Neural cell (in vitro differentiated cells): ENCODE measurements around the gene KCNRG. TPM values are rescaled to one million over a fixed set of nuclear protein-coding genes. Genes with fewer than 3 reads are reported as not detected.

ENCODE experiments used
- H2AFZ ChIP-seq: fragments of 200-600, 300-800 bp; sonication (generic), shearing (Covaris generic); 2 replicates; pipeline ENCODE4 v1.6.0; 2014; ENCODE audit warnings: low read depth, mild to moderate bottlenecking, antibody characterized with exemption, low read length, moderate library complexity
- H3F3A ChIP-seq: fragments of 200-600 bp; shearing (Covaris generic); 2 replicates; pipeline ENCODE4 v1.6.1; 2016; ENCODE audit warnings: mild to moderate bottlenecking, moderate library complexity, mixed read lengths, antibody characterized with exemption, low read length; ENCODE audit not compliant: insufficient read depth, poor library complexity, severe bottlenecking
- H3K27ac ChIP-seq: fragments of 200-600, 300-800 bp; sonication (generic), shearing (Covaris generic); 2 replicates; pipeline ENCODE4 v1.5.1; 2014; ENCODE audit warnings: mild to moderate bottlenecking, low read length, moderate library complexity
- H3K27me3 ChIP-seq: fragments of 300-800, 200-600 bp; sonication (generic), shearing (Covaris generic); 2 replicates; pipeline ENCODE4 v1.6.0; 2014; ENCODE audit warnings: mild to moderate bottlenecking, low read depth, low read length, moderate library complexity; ENCODE audit not compliant: insufficient read depth
- H3K36me3 ChIP-seq: fragments of 300-800, 200-600 bp; sonication (generic), shearing (Covaris generic); 2 replicates; pipeline ENCODE4 v1.5.1; 2014; ENCODE audit warnings: mild to moderate bottlenecking, antibody characterized with exemption, low read length, moderate library complexity; ENCODE audit not compliant: insufficient read depth
- H3K4me2 ChIP-seq: fragments of 300-800, 200-600 bp; sonication (generic), shearing (Covaris generic); 2 replicates; pipeline ENCODE4 v1.6.0; 2014; ENCODE audit warnings: mild to moderate bottlenecking, low read length
- H3K4me3 ChIP-seq: fragments of 300-800, 200-600 bp; sonication (generic), shearing (Covaris generic); 2 replicates; pipeline ENCODE4 v1.5.1; 2014; ENCODE audit warnings: mild to moderate bottlenecking, low read length, moderate library complexity
- H3K79me2 ChIP-seq: fragments of 200-600 bp; shearing (Covaris generic); replicated peaks from 2 replicates; pipeline ENCODE4 v1.6.0; 2014; ENCODE audit warnings: mild to moderate bottlenecking, low read length, moderate library complexity; ENCODE audit not compliant: insufficient read depth
- H3K9ac ChIP-seq: fragments of 300-800, 200-600 bp; sonication (generic), shearing (Covaris generic); 2 replicates; pipeline ENCODE4 v1.6.1; 2016; ENCODE audit warnings: mild to moderate bottlenecking, low read length, mixed read lengths
- H3K9me2 ChIP-seq: fragments of 200-600 bp; shearing (Covaris generic); 2 replicates; pipeline ENCODE4 v1.6.1; 2016; ENCODE audit warnings: mild to moderate bottlenecking, low read length, mixed read lengths; ENCODE audit not compliant: insufficient read depth
- H3K9me3 ChIP-seq: fragments of 200-600, 300-800 bp; sonication (generic), shearing (Covaris generic); 2 replicates; pipeline ENCODE4 v1.6.1; 2016; ENCODE audit warnings: mild to moderate bottlenecking, mixed run types, low read length, moderate library complexity, mixed read lengths
- H4K20me1 ChIP-seq: fragments of 200-600 bp; shearing (Covaris generic); 2 replicates; pipeline ENCODE4 v1.6.1; 2016; ENCODE audit warnings: mild to moderate bottlenecking, mixed run types; ENCODE audit not compliant: insufficient read depth
- CTCF ChIP-seq: fragments of 450-650 bp; IDR thresholded peaks from 2 replicates; pipeline ENCODE4 v1.5.1; 2014; ENCODE audit warnings: antibody characterized with exemption, mild to moderate bottlenecking, moderate library complexity; ENCODE audit not compliant: poor library complexity, severe bottlenecking
- EP300 ChIP-seq: fragments of 450-650 bp; conservative IDR thresholded peaks from 2 replicates; pipeline ENCODE4 v1.6.1; 2014; ENCODE audit warnings: antibody characterized with exemption, mild to moderate bottlenecking, moderate library complexity; ENCODE audit not compliant: poor library complexity, severe bottlenecking
- EZH2 ChIP-seq: fragments of 200-600, 300-800 bp; shearing (Covaris generic), sonication (generic); IDR thresholded peaks from 2 replicates; pipeline ENCODE4 v1.6.1; 2014; ENCODE audit warnings: antibody characterized with exemption, low read length, borderline replicate concordance, mild to moderate bottlenecking; ENCODE audit not compliant: insufficient read depth, poor library complexity, severe bottlenecking
- MXI1 ChIP-seq: fragments of 450-650 bp; conservative IDR thresholded peaks from 2 replicates; pipeline ENCODE4 v1.6.1; 2014; ENCODE audit warnings: antibody characterized with exemption, mild to moderate bottlenecking; ENCODE audit not compliant: poor library complexity, severe bottlenecking
- POLR2AphosphoS5 ChIP-seq: IDR thresholded peaks from 2 replicates; pipeline ENCODE4 v1.6.1; 2012
- RAD21 ChIP-seq: fragments of 450-650 bp; conservative IDR thresholded peaks from 2 replicates; pipeline ENCODE4 v1.6.1; 2014; ENCODE audit warnings: antibody characterized with exemption, mild to moderate bottlenecking, moderate library complexity
- REST ChIP-seq: IDR thresholded peaks from 2 replicates; pipeline ENCODE4 v1.6.1; 2012; ENCODE audit warnings: borderline replicate concordance
- SMC3 ChIP-seq: fragments of 450-650 bp; conservative IDR thresholded peaks from 2 replicates; pipeline ENCODE4 v1.6.1; 2014; ENCODE audit warnings: antibody characterized with exemption, mild to moderate bottlenecking, moderate library complexity; ENCODE audit not compliant: poor library complexity
- TAF1 ChIP-seq: IDR thresholded peaks from 2 replicates; pipeline ENCODE4 v1.6.1; 2012; ENCODE audit warnings: low read depth
- polyA plus RNA-seq: library from polyadenylated mRNA; depleted of rRNA; stranded (reverse); fragments of >200 nt; gene quantifications from 2 replicates; pipeline ENCODE4 v1.2.3, GENCODE V29; 2014

KCNRG gene
- polyA plus RNA-seq, 1 donor from 2014 or later: 6.7 TPM

DNA sequence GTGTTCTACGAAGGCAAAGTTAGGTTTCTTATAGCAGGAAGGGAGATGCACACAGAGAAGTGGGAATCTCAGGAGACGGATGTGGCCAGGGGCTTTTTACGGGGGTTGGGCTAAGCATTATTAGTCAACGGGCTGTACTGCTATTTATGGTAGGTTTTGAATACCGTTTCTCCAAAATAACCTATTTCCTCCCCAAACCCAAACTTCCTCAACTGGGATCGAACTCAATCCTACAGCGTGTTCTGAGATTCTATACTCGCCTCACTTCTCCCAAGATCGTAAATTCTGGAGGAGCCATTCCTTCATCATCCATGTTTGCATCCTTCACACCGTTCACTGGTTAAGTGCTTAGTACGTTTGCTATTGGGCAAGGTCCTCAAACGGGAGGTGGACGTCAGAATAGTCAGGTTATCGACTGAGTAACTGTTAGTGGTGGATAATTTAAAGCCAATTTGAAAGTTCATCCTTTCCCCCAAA, 19.6 kb upstream of the KCNRG start:
- Histone ChIP-seq H3K79me2 (peaks cover 27% of the 10 kb centered on the region), H3K27me3 (no peaks in the 10 kb centered on the region), H4K20me1 (no peaks in the 10 kb centered on the region), H3K27ac (no peak overlapping the region), H3K9ac (peak overlapping the region; percentile 74), H2AFZ (peak overlapping the region; percentile 76), H3F3A (no peaks in the 10 kb centered on the region), H3K9me3 (no peaks in the 10 kb centered on the region), H3K36me3 (peaks cover 7% of the 10 kb centered on the region), H3K4me3 (peak overlapping the region; percentile 75), H3K9me2 (no peaks in the 10 kb centered on the region), H3K4me2 (no peak overlapping the region)
- TF ChIP-seq REST: no peak
- TF ChIP-seq RAD21: no peak
- TF ChIP-seq SMC3: no peak
- no peak for TF ChIP-seq MXI1
- TF ChIP-seq TAF1: no peak
- no peak for TF ChIP-seq CTCF
- no peak for TF ChIP-seq EP300
- no peak for TF ChIP-seq EZH2
- TF ChIP-seq POLR2AphosphoS5: no peak

- H3K4me3 ChIP-seq: peak overlapping the region; percentile 75
- H3K4me2 ChIP-seq: no peak overlapping the region
- H3F3A ChIP-seq: no peaks in the 10 kb centered on the region
- no peaks in the 10 kb centered on the region for H3K9me2 ChIP-seq
- H3K36me3 ChIP-seq: peaks cover 7% of the 10 kb centered on the region
- H3K9me3 ChIP-seq: no peaks in the 10 kb centered on the region
- H3K79me2 ChIP-seq: peaks cover 31% of the 10 kb centered on the region
- peak overlapping the region; percentile 74 for H3K9ac ChIP-seq
- TF ChIP-seq TAF1 (peak; percentile 19), CTCF (no peak), SMC3 (no peak), EZH2 (no peak), POLR2AphosphoS5 (no peak), RAD21 (no peak), EP300 (no peak), MXI1 (no peak)
- H4K20me1 ChIP-seq: no peaks in the 10 kb centered on the region
- H2AFZ ChIP-seq: peak overlapping the region; percentile 76
- peak overlapping the region; percentile 49 for H3K27ac ChIP-seq
- H3K27me3 ChIP-seq: no peaks in the 10 kb centered on the region
Measured at GRCh38 chr13:49996161-49996915, 18.9 kb upstream of the KCNRG start.
